Naive B cell (primary cell): Measurements from ENCODE around the gene GRK1. TPM values are rescaled to one million over a fixed set of nuclear protein-coding genes. Genes with fewer than 3 reads are reported as not detected.
"Not testable (repeated sequence)": the region's sequence is repeated elsewhere in the genome, so short reads cannot be mapped to it uniquely, and the experiment has no call there.

Experiments
- ATAC-seq, 2 donors: fragments of 150-1000 bp; cut with Tn5 transposase; 2 replicates each; pipeline ENCODE4 v1.10.0; 2021; ENCODE audit warnings: low read depth in 2 of 2, mild to moderate bottlenecking in 2 of 2, moderate library complexity in 2 of 2
- DNase-seq: peaks from one replicate; pipeline ENCODE4 v3.0.0; 2022
- H3K27ac Mint-ChIP-seq, 6 donors: one replicate each; pipeline ENCODE4 v1.8.0; 2020 to 2022; ENCODE audit warnings: mild to moderate bottlenecking in 6 of 6, mixed read lengths in 6 of 6, moderate library complexity in 5 of 6, inconsistent platforms in 2 of 6
- H3K27me3 Mint-ChIP-seq, 3 donors: one replicate each; pipeline ENCODE4 v1.8.0; 2021 to 2022; ENCODE audit warnings: mixed read lengths in 3 of 3, mild to moderate bottlenecking in 1 of 3
- H3K36me3 Mint-ChIP-seq, 2 donors: one replicate each; pipeline ENCODE4 v1.8.0; 2020 to 2022; ENCODE audit warnings: mixed read lengths in 2 of 2, inconsistent platforms in 1 of 2, mild to moderate bottlenecking in 1 of 2
- H3K4me1 Mint-ChIP-seq, 3 donors: one replicate each; pipeline ENCODE4 v1.8.0; 2020 to 2022; ENCODE audit warnings: mixed read lengths in 3 of 3, inconsistent platforms in 1 of 3, mild to moderate bottlenecking in 1 of 3, moderate library complexity in 1 of 3
- H3K4me3 Mint-ChIP-seq, 8 donors: one replicate each; pipeline ENCODE4 v1.8.0; 2020 to 2022; ENCODE audit warnings: mild to moderate bottlenecking in 8 of 8, mixed read lengths in 8 of 8, moderate library complexity in 8 of 8, inconsistent platforms in 2 of 8
- H3K9me3 Mint-ChIP-seq, 7 donors: one replicate each; pipeline ENCODE4 v1.8.0; 2020 to 2022; ENCODE audit warnings: mixed read lengths in 7 of 7, mild to moderate bottlenecking in 5 of 7, inconsistent platforms in 2 of 7, moderate library complexity in 1 of 7
- polyA plus RNA-seq, 6 donors: library from polyadenylated mRNA; unstranded; fragments of 300-500 nt; fragmentation: Illumina TruSeq; gene quantifications; one replicate each; pipeline ENCODE4 v1.2.3, GENCODE V29; 2021; ENCODE audit warnings: low read depth in 6 of 6

The GRK1 gene
- polyA plus RNA-seq, 6 donors from 2014 or later: not detected

GRCh38 chr13:113744197-113745000, 77.4 kb downstream of the GRK1 start:
- H3K27me3 Mint-ChIP-seq: peaks cover 20 to 44% (median 40%) of the 10 kb centered on the region in 3 donors
- DNase-seq (no peak), ATAC-seq (no peak)
- H3K9me3 Mint-ChIP-seq: peaks cover 0 to 2% (median 0%) of the 10 kb centered on the region in 7 donors
- peak overlapping the region in 2 of 6 donors; percentile 4 to 66 for H3K27ac Mint-ChIP-seq
- peaks cover 5 to 12% (median 12%) of the 10 kb centered on the region in 3 donors for H3K4me1 Mint-ChIP-seq
- peak overlapping the region in 1 of 8 donors; percentile 77 for H3K4me3 Mint-ChIP-seq
- no peaks in the 10 kb centered on the region for H3K36me3 Mint-ChIP-seq

GRCh38 chr13:113745059-113745458, 78.0 kb downstream of the GRK1 start:
- Mint-ChIP-seq H3K9me3 (peaks cover 0 to 2% (median 0%) of the 10 kb centered on the region in 7 donors), H3K27ac (peak overlapping the region in 2 of 6 donors; percentile 4 to 66), H3K4me1 (peaks cover 5 to 12% (median 12%) of the 10 kb centered on the region in 3 donors), H3K36me3 (no peaks in the 10 kb centered on the region), H3K4me3 (no peak overlapping the region), H3K27me3 (peaks cover 20 to 37% (median 33%) of the 10 kb centered on the region in 3 donors)
- DNase-seq (no peak), ATAC-seq (no peak)

- not testable (repeated sequence) for DNase-seq, H3K4me3 Mint-ChIP-seq, ATAC-seq, H3K27ac Mint-ChIP-seq, H3K36me3 Mint-ChIP-seq, H3K9me3 Mint-ChIP-seq
- Mint-ChIP-seq H3K4me1 (peaks cover 4 to 12% (median 12%) of the 10 kb centered on the region in 3 donors), H3K27me3 (peaks cover 18 to 33% (median 27%) of the 10 kb centered on the region in 3 donors)
Measured at GRCh38 chr13:113745500-113746142, 78.6 kb downstream of the GRK1 start.

GRCh38 chr13:113746143-113746525, 79.1 kb downstream of the GRK1 start:
- DNase-seq (no peak), ATAC-seq (no peak)
- Mint-ChIP-seq H3K4me1 (peaks cover 0 to 11% (median 7%) of the 10 kb centered on the region in 3 donors), H3K36me3 (no peaks in the 10 kb centered on the region), H3K4me3 (no peak overlapping the region), H3K9me3 (peaks cover 0 to 9% (median 0%) of the 10 kb centered on the region in 7 donors), H3K27me3 (peaks cover 14 to 28% (median 22%) of the 10 kb centered on the region in 3 donors), H3K27ac (no peak overlapping the region)

- Mint-ChIP-seq H3K9me3 (peaks cover 0 to 9% (median 0%) of the 10 kb centered on the region in 7 donors), H3K4me1 (peaks cover 0 to 6% (median 4%) of the 10 kb centered on the region in 3 donors), H3K27ac (no peak overlapping the region), H3K27me3 (peaks cover 9 to 23% (median 17%) of the 10 kb centered on the region in 3 donors), H3K36me3 (no peaks in the 10 kb centered on the region), H3K4me3 (no peak overlapping the region)
- no peak for ATAC-seq
- no peak for DNase-seq
Measured at GRCh38 chr13:113746671-113747070, 79.7 kb downstream of the GRK1 start.

- ATAC-seq: no peak
- no peaks in the 10 kb centered on the region for H3K36me3 Mint-ChIP-seq
- H3K27me3 Mint-ChIP-seq: peaks cover 4 to 20% (median 16%) of the 10 kb centered on the region in 3 donors
- H3K9me3 Mint-ChIP-seq: peaks cover 0 to 9% (median 0%) of the 10 kb centered on the region in 7 donors
- DNase-seq: no peak
- H3K4me3 Mint-ChIP-seq: no peak overlapping the region
- no peak overlapping the region for H3K27ac Mint-ChIP-seq
- peaks cover 0 to 4% (median 0%) of the 10 kb centered on the region in 3 donors for H3K4me1 Mint-ChIP-seq
Measured at GRCh38 chr13:113747291-113747833, 80.3 kb downstream of the GRK1 start.

GRCh38 chr13:113748101-113748861, 81.3 kb downstream of the GRK1 start:
- no peak overlapping the region for H3K27ac Mint-ChIP-seq
- no peaks in the 10 kb centered on the region for H3K36me3 Mint-ChIP-seq
- H3K9me3 Mint-ChIP-seq: peaks cover 0 to 9% (median 0%) of the 10 kb centered on the region in 7 donors
- no peak overlapping the region for H3K4me3 Mint-ChIP-seq
- DNase-seq (no peak), ATAC-seq (no peak)
- peaks cover 0 to 4% (median 0%) of the 10 kb centered on the region in 3 donors for H3K4me1 Mint-ChIP-seq
- H3K27me3 Mint-ChIP-seq: peaks cover 4 to 11% (median 10%) of the 10 kb centered on the region in 3 donors

- Mint-ChIP-seq H3K4me3 (no peak overlapping the region), H3K27ac (peak overlapping the region in 1 of 6 donors; percentile 14), H3K36me3 (no peaks in the 10 kb centered on the region), H3K4me1 (peaks cover 0 to 4% (median 0%) of the 10 kb centered on the region in 3 donors), H3K27me3 (peaks cover 4 to 10% (median 8%) of the 10 kb centered on the region in 3 donors), H3K9me3 (peaks cover 0 to 9% (median 0%) of the 10 kb centered on the region in 7 donors)
- DNase-seq (no peak), ATAC-seq (no peak)
Measured at GRCh38 chr13:113748862-113749451, 81.9 kb downstream of the GRK1 start.

- no peak overlapping the region for H3K4me3 Mint-ChIP-seq
- H3K36me3 Mint-ChIP-seq: no peaks in the 10 kb centered on the region
- H3K4me1 Mint-ChIP-seq: peaks cover 0 to 4% (median 0%) of the 10 kb centered on the region in 3 donors
- ATAC-seq (no peak), DNase-seq (no peak)
- peaks cover 0 to 9% (median 0%) of the 10 kb centered on the region in 7 donors for H3K9me3 Mint-ChIP-seq
- peak overlapping the region in 1 of 6 donors; percentile 14 for H3K27ac Mint-ChIP-seq
- peaks cover 4 to 10% (median 7%) of the 10 kb centered on the region in 3 donors for H3K27me3 Mint-ChIP-seq
Measured at GRCh38 chr13:113749507-113749906, 82.5 kb downstream of the GRK1 start.

GRCh38 chr13:113749967-113750366, 82.9 kb downstream of the GRK1 start:
- H3K27me3 Mint-ChIP-seq: peaks cover 2 to 10% (median 4%) of the 10 kb centered on the region in 3 donors
- DNase-seq: no peak
- no peaks in the 10 kb centered on the region for H3K36me3 Mint-ChIP-seq
- no peak for ATAC-seq
- H3K9me3 Mint-ChIP-seq: peaks cover 0 to 9% (median 0%) of the 10 kb centered on the region in 7 donors
- H3K27ac Mint-ChIP-seq: no peak overlapping the region
- peaks cover 0 to 1% (median 0%) of the 10 kb centered on the region in 3 donors for H3K4me1 Mint-ChIP-seq
- no peak overlapping the region for H3K4me3 Mint-ChIP-seq

GRCh38 chr13:113750554-113751399, 83.8 kb downstream of the GRK1 start:
- no peak for ATAC-seq
- Mint-ChIP-seq H3K9me3 (peaks cover 0 to 9% (median 0%) of the 10 kb centered on the region in 7 donors), H3K36me3 (no peaks in the 10 kb centered on the region), H3K4me3 (no peak overlapping the region), H3K4me1 (no peaks in the 10 kb centered on the region), H3K27me3 (peaks cover 0 to 11% (median 1%) of the 10 kb centered on the region in 3 donors), H3K27ac (no peak overlapping the region)
- DNase-seq: no peak

- ATAC-seq: no peak
- Mint-ChIP-seq H3K27ac (no peak overlapping the region), H3K27me3 (peaks cover 0 to 11% (median 0%) of the 10 kb centered on the region in 3 donors), H3K36me3 (no peaks in the 10 kb centered on the region), H3K4me3 (no peak overlapping the region), H3K4me1 (no peaks in the 10 kb centered on the region), H3K9me3 (peaks cover 0 to 9% (median 0%) of the 10 kb centered on the region in 7 donors)
- DNase-seq: no peak
Measured at GRCh38 chr13:113751491-113751890, 84.5 kb downstream of the GRK1 start.
